PC-9 (cell line): ENCODE measurements around the gene CLCF1. TPM values are rescaled to one million over a fixed set of nuclear protein-coding genes. Genes with fewer than 3 reads are reported as not detected.

Source experiments
- BruUV-seq: library from RNA; stranded (reverse); fragments of 400-500 nt; replicated peaks from 2 replicates; lab custom pipeline; 2021; lab: Mats Ljungman, UMichigan
- CTCF ChIA-PET: fragments of 300-600 bp; sonication (Branson Sonifier 250); formaldehyde crosslinking; loops from one replicate; lab custom pipeline; 2022; ENCODE audit warnings: antibody characterized with exemption; lab: Charles Lee
- POLR2A ChIA-PET: fragments of 300-600 bp; sonication (Branson Sonifier 250); formaldehyde crosslinking; loops from one replicate; lab custom pipeline; 2022; ENCODE audit warnings: antibody characterized with exemption; ENCODE audit not compliant: unreplicated experiment; lab: Charles Lee
- DNase-seq, 2 experiments: peaks; one replicate each; pipeline versions ENCODE4 v3.0.0 to v3.0.0-alpha.2; 2015 to 2022; ENCODE audit warnings: mixed read lengths in 1 of 2
- H2AFZ ChIP-seq: fragments of 200-600 bp; sonication (generic); 2 replicates; pipeline ENCODE4 v1.8.1; 2017; ENCODE audit warnings: antibody characterized with exemption
- H3F3A ChIP-seq: fragments of 200-600 bp; sonication (generic); 2 replicates; pipeline ENCODE4 v1.8.1; 2017; ENCODE audit warnings: antibody characterized with exemption, mild to moderate bottlenecking, low read depth; ENCODE audit not compliant: insufficient read depth
- H3K27ac ChIP-seq: fragments of 200-600 bp; sonication (generic); 2 replicates; pipeline ENCODE4 v1.6.1; 2016; ENCODE audit warnings: mixed run types
- H3K27me3 ChIP-seq: fragments of 200-600 bp; sonication (generic); 2 replicates; pipeline ENCODE4 v1.6.1; 2016; ENCODE audit warnings: low read depth, mixed run types; ENCODE audit not compliant: insufficient read depth
- H3K36me3 ChIP-seq: fragments of 200-600 bp; sonication (generic); 2 replicates; pipeline ENCODE4 v1.6.1; 2016; ENCODE audit warnings: low read depth, mixed run types
- H3K4me1 ChIP-seq: fragments of 200-600 bp; sonication (generic); replicated peaks from 2 replicates; pipeline ENCODE4 v1.6.1; 2016; ENCODE audit warnings: mixed run types; ENCODE audit not compliant: insufficient read depth
- H3K4me2 ChIP-seq: fragments of 200-600 bp; sonication (generic); 2 replicates; pipeline ENCODE4 v1.6.1; 2017; ENCODE audit warnings: mixed run types
- H3K4me3 ChIP-seq: fragments of 200-600 bp; sonication (generic); 2 replicates; pipeline ENCODE4 v1.6.1; 2016; ENCODE audit warnings: mixed run types
- H3K79me2 ChIP-seq: fragments of 200-600 bp; sonication (generic); 2 replicates; pipeline ENCODE4 v1.6.1; 2017; ENCODE audit warnings: low read depth, mixed run types
- H3K9me2 ChIP-seq: fragments of 200-600 bp; sonication (generic); 2 replicates; pipeline ENCODE4 v1.8.1; 2017; ENCODE audit warnings: mild to moderate bottlenecking; ENCODE audit not compliant: insufficient read depth
- H3K9me3 ChIP-seq: fragments of 200-600 bp; sonication (generic); 2 replicates; pipeline ENCODE4 v1.8.1; 2016; ENCODE audit warnings: low read depth; ENCODE audit not compliant: insufficient read depth
- H4K20me1 ChIP-seq: fragments of 200-600 bp; sonication (generic); 2 replicates; pipeline ENCODE4 v1.8.1; 2017; ENCODE audit not compliant: insufficient read depth
- EZH2 ChIP-seq: fragments of 200-600 bp; sonication (generic); IDR thresholded peaks from 2 replicates; pipeline ENCODE4 v1.8.0; 2017; ENCODE audit warnings: antibody characterized with exemption, low read depth
- intact Hi-C: fragments of 100-400 bp; cut with micrococcal nuclease; formaldehyde crosslinking; loops from one replicate; pipeline ENCODE4 v1.10.0; 2022; ENCODE audit not compliant: unreplicated experiment
- total RNA-seq: library from RNA; stranded (reverse); gene quantifications from 2 replicates; pipeline ENCODE4 v1.2.3, GENCODE V29; 2021
- TF ChIP-seq, protein P1 (sequence below): fragments of 200-600 bp; sonication (generic); conservative IDR thresholded peaks from 2 replicates; pipeline ENCODE4 v1.6.1; 2017; ENCODE audit warnings: mixed run types, antibody characterized with exemption, mild to moderate bottlenecking, moderate library complexity

Gene CLCF1
- total RNA-seq, 1 experiment from 2014 or later: 17.0 TPM

DNA sequence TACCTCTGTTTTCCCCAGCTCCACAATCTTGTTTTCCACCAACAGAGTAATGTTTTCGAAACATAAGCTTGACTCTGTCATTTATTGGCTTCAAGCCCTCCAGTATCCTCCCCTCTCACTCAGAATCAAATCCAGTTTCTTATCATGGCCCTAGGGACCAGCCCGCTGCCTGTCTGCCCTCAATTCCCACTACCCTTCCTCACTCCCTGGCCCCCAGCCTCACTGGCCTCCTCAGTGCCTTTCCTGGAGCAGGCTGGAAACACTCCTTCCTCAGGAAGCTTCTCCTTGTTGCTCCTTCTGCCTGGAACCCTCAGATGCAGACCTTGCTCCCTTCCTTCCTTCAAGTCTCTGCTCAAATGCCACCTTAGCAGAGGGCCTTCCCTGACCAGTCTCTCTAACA lies 23.9 kb downstream of the CLCF1 start:
- no peak overlapping the region for H2AFZ ChIP-seq
- H4K20me1 ChIP-seq: no peaks in the 10 kb centered on the region
- ChIA-PET CTCF (interaction anchor here (0.6 kb wide), 1 partner anchor 8 kb away, joined by 4 read pairs; no protein-coding TSS in a partner anchor), POLR2A (no interaction called here)
- H3K79me2 ChIP-seq: peaks cover 37% of the 10 kb centered on the region
- H3K27me3 ChIP-seq: no peaks in the 10 kb centered on the region
- H3K4me1 ChIP-seq: peaks cover 67% of the 10 kb centered on the region
- H3K9me3 ChIP-seq: no peaks in the 10 kb centered on the region
- H3K27ac ChIP-seq: peak overlapping the region; percentile 4; the same call in 1 of the 2 replicates
- BruUV-seq: no TSS peak
- H3K4me3 ChIP-seq: no peak overlapping the region
- peaks cover 64% of the 10 kb centered on the region for H3F3A ChIP-seq
- no peak for TF ChIP-seq EZH2
- TF ChIP-seq, protein P1, sequence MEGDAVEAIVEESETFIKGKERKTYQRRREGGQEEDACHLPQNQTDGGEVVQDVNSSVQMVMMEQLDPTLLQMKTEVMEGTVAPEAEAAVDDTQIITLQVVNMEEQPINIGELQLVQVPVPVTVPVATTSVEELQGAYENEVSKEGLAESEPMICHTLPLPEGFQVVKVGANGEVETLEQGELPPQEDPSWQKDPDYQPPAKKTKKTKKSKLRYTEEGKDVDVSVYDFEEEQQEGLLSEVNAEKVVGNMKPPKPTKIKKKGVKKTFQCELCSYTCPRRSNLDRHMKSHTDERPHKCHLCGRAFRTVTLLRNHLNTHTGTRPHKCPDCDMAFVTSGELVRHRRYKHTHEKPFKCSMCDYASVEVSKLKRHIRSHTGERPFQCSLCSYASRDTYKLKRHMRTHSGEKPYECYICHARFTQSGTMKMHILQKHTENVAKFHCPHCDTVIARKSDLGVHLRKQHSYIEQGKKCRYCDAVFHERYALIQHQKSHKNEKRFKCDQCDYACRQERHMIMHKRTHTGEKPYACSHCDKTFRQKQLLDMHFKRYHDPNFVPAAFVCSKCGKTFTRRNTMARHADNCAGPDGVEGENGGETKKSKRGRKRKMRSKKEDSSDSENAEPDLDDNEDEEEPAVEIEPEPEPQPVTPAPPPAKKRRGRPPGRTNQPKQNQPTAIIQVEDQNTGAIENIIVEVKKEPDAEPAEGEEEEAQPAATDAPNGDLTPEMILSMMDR: no peak
- H3K9me2 ChIP-seq: no peaks in the 10 kb centered on the region
- intact Hi-C loops: no loop called here
- no peak overlapping the region for H3K4me2 ChIP-seq
- no peak for DNase-seq
- H3K36me3 ChIP-seq: no peaks in the 10 kb centered on the region

DNA sequence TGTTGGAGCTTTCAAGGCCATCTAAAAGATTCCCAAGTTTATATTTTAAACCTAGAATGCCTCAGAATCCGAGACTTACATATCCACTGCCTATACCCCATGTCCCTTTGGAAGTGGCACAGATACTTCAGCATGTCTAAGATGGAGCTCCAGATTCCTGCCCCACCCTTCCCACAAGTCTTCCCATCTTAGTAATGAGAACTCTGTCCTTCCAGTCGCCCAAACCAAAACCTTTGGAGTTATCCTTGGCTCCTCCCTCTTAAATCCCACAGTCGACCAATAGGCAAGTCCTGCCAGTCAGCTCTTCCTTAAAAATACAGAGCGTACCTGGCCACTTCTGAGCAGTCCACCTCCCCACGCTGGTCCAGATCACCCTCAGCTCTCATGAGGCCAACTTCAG lies 24.4 kb downstream of the CLCF1 start:
- no peaks in the 10 kb centered on the region for H3K9me2 ChIP-seq
- H3K4me2 ChIP-seq: no peak overlapping the region
- no peaks in the 10 kb centered on the region for H3K27me3 ChIP-seq
- no peak for TF ChIP-seq EZH2
- TF ChIP-seq, protein P1: no peak
- peaks cover 67% of the 10 kb centered on the region for H3K4me1 ChIP-seq
- no peaks in the 10 kb centered on the region for H3K36me3 ChIP-seq
- ChIA-PET POLR2A (no interaction called here), CTCF (interaction anchor here (0.6 kb wide), 1 partner anchor 9 kb away, joined by 4 read pairs; no protein-coding TSS in a partner anchor)
- no peak overlapping the region for H2AFZ ChIP-seq
- no peak for DNase-seq
- H3K4me3 ChIP-seq: no peak overlapping the region
- H3K9me3 ChIP-seq: no peaks in the 10 kb centered on the region
- no peaks in the 10 kb centered on the region for H4K20me1 ChIP-seq
- intact Hi-C loops: no loop called here
- BruUV-seq: no TSS peak
- peaks cover 37% of the 10 kb centered on the region for H3K79me2 ChIP-seq
- 0 out of 2 replicates have a peak overlapping the region, but pooled peaks have one; percentile 6 for H3K27ac ChIP-seq
- H3F3A ChIP-seq: peaks cover 64% of the 10 kb centered on the region

DNA sequence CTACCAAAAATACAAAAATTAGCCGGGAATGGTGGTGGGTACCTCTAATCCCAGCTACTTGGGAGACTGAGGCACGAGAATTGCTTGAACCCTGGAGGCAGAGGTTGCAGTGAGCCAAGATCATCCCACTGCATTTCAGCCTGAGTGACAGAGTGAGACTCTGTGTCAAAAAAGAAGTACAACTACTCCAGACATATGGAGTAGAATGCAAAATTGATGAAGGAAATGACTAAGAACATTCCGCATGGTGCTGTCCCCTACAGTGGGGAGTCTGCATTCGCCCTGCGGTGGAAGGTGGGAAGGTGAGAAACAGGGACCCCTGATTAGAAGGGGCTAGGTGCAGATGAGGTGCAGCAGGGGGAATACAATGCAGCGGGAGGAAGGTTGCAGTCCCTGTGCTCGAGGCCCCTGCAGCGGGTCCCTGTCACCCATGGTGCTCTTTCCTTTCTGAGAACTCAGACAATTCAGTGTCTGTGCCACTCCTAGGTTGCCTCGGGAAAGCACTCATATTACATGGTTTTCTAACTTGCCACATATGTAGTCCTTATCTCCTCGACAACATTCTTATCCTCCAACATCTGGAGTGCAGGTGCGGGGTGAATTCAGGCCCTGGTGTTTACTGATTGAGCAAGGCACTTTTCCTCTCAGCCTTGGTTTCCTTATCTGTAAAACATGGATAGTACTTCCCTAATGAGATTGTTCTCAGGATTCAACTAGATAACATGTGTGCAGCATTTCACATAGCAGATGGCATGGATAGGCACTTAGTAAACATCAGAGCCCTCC lies 25.2 kb downstream of the CLCF1 start:
- H3K4me2 ChIP-seq: no peak overlapping the region
- H3K4me3 ChIP-seq: no peak overlapping the region
- peaks cover 37% of the 10 kb centered on the region for H3K79me2 ChIP-seq
- H3K4me1 ChIP-seq: peaks cover 64% of the 10 kb centered on the region
- DNase-seq: peak in 1 of 2 experiments; percentile 47
- intact Hi-C loops: loop anchor here (2.0 kb wide), 1 partner anchor 35 kb away; no protein-coding TSS in a partner anchor
- no peaks in the 10 kb centered on the region for H4K20me1 ChIP-seq
- no TSS peak for BruUV-seq
- ChIA-PET CTCF (no interaction called here), POLR2A (interaction anchor here (0.6 kb wide), 1 partner anchor 32 kb away, joined by 6 read pairs; no protein-coding TSS in a partner anchor)
- TF ChIP-seq EZH2: no peak
- TF ChIP-seq, protein P1: no peak
- H2AFZ ChIP-seq: no peak overlapping the region
- H3K9me2 ChIP-seq: no peaks in the 10 kb centered on the region
- H3F3A ChIP-seq: peaks cover 57% of the 10 kb centered on the region
- H3K27me3 ChIP-seq: no peaks in the 10 kb centered on the region
- H3K9me3 ChIP-seq: no peaks in the 10 kb centered on the region
- 0 out of 2 replicates have a peak overlapping the region, but pooled peaks have one; percentile 6 for H3K27ac ChIP-seq
- no peaks in the 10 kb centered on the region for H3K36me3 ChIP-seq
